ENCODE results near the gene PRKAA1. TPM values are rescaled to one million over a fixed set of nuclear protein-coding genes. Genes with fewer than 3 reads are reported as not detected.
A peak's percentile ranks its signal among the peaks of the same experiment; 100 is the strongest.

PRKAA1 gene
- total RNA-seq, 2 experiments from 2014 or later = 64.6 to 76.8 TPM

DNA sequence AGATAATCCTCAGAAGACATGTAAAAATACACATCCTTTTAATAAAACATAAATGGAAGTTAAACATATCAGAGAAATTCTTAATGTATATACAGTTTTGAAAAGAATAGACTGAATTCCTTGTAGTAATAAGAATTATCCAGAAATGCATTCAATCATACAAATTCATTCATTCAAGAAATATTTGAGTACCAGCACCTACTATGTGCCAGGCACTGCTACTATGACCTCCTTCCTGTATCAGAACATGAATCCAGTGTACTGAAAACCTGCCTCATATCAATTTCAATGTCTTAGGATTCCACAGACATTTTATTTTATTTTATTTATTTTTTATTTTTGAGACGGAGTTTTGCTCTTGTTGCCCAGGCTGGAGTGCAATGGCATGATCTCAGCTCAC, 13.3 kb downstream of the PRKAA1 start:
- no peak for ATAC-seq
- peaks cover 36% of the 10 kb centered on the region for H3K36me3 Mint-ChIP-seq
- peaks cover 19% of the 10 kb centered on the region for H3K4me1 Mint-ChIP-seq
- H3K9me3 Mint-ChIP-seq (ENCODE audit: low read depth) = peaks cover 6% of the 10 kb centered on the region
- no peak overlapping the region for H3K27ac Mint-ChIP-seq
- H3K4me3 Mint-ChIP-seq = no peak overlapping the region
- DNase-seq = no peak
- CTCF ChIA-PET = no interaction called here
- H3K27me3 Mint-ChIP-seq = no peaks in the 10 kb centered on the region

DNA sequence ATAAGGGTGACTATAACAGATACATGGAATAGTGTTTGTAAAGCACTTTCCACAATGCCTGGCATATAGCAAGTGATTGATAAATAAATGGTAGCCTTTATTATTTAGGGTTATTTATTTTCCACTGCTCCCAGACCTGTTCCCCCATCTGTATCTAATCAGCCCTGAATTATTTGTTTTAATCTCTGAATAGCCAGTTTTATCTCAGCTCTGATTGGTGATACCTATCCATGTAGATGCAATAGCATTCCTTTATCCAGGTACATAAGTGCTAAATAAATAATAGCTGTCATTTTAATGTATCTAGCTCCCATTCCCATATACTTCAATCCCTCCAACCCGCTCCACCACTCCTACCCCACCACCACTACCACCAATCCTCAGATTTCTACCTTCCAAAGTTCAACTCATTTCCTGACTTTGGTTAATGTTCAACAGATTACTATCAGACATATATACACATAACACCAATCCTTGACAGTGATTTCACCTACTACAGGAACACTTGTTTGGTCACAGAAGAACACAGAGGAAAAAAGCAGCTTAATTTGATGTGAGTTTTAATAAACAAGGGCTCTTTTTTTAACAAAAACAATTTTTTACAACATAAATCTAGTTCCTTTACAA, 14.0 kb downstream of the PRKAA1 start:
- Mint-ChIP-seq H3K27me3 (no peaks in the 10 kb centered on the region), H3K9me3 (ENCODE audit: low read depth) (peaks cover 6% of the 10 kb centered on the region), H3K4me3 (no peak overlapping the region), H3K27ac (no peak overlapping the region), H3K36me3 (peaks cover 32% of the 10 kb centered on the region), H3K4me1 (peaks cover 19% of the 10 kb centered on the region)
- ATAC-seq (no peak), DNase-seq (no peak)
- CTCF ChIA-PET = no interaction called here

DNA sequence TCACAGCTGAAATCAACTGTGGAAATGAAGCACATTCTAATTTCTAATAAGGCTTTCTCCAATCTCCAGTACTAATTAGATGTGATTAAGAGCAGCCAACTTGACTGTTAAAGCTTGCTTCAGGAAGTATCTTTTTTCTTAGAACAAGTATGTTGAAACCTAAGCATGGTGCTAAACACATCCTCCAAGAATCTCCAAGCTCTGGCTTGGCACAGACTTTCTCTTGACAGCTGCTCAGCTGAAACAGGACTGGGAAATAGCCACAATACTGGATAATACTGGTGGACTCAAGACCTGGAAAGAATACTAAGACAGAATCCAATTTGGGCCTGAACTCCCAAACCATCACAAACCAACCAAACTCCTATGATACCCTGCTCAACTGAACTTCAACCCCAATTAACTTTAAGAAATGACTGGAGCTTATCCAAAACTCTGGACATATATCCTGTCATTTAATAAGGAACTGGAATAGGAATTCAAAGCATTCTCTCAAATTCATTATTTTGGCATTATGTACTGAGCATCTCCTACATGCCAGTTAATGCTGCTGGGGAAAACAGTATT, 16.2 kb downstream of the PRKAA1 start:
- CTCF ChIA-PET = no interaction called here
- Mint-ChIP-seq H3K36me3 (peaks cover 19% of the 10 kb centered on the region), H3K4me3 (no peak overlapping the region), H3K27me3 (no peaks in the 10 kb centered on the region), H3K9me3 (ENCODE audit: low read depth) (no peaks in the 10 kb centered on the region), H3K4me1 (peaks cover 23% of the 10 kb centered on the region), H3K27ac (no peak overlapping the region)
- ATAC-seq = no peak
- no peak for DNase-seq

DNA sequence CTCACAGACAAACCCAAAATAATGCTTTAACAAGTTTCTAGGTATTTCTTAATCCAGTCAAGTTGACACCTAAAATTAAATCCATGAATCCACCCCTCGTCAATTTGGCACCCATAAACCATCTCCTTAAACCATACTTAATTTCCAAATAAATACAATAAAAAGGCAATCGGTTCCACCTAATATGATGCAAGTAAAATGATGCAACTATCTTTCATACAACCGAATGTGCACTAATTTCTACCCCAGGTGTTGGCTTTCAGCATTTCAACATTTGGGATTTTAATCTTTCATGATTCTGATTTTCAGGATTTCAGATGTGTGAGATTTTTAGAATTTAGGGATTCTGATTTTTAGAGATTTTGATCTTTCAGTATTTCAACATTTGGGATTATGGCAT, 17.3 kb downstream of the PRKAA1 start:
- no peak for ATAC-seq
- CTCF ChIA-PET = no interaction called here
- no peaks in the 10 kb centered on the region for H3K27me3 Mint-ChIP-seq
- H3K4me1 Mint-ChIP-seq = peaks cover 26% of the 10 kb centered on the region
- H3K4me3 Mint-ChIP-seq = no peak overlapping the region
- DNase-seq = no peak
- no peaks in the 10 kb centered on the region for H3K9me3 Mint-ChIP-seq (ENCODE audit: low read depth)
- no peak overlapping the region for H3K27ac Mint-ChIP-seq
- H3K36me3 Mint-ChIP-seq = peaks cover 20% of the 10 kb centered on the region

DNA sequence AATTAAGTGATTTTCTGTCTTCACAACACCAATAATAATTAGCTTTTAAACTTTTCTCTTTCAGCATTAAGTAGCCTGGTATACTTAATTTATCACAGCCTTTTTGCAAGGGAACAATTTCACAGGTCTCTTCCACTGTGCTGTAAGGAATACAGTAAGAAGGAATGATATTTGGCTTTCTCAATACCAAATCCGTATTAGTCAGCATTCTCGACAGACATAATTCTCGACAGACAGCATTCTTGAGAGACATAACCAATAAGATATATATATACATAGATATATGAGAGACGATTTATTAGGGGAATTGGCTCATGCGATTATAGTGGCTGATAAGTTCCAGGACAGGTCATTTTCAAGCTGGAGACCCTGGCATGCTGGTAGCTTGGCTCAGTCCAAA, 18.0 kb downstream of the PRKAA1 start:
- DNase-seq (no peak), ATAC-seq (no peak)
- CTCF ChIA-PET = interaction anchor here (0.7 kb wide), 1 partner anchor 10 kb away, joined by 3 read pairs; no protein-coding TSS in a partner anchor
- H3K4me3 Mint-ChIP-seq = no peak overlapping the region
- H3K27ac Mint-ChIP-seq = no peak overlapping the region
- H3K4me1 Mint-ChIP-seq = peaks cover 23% of the 10 kb centered on the region
- H3K9me3 Mint-ChIP-seq (ENCODE audit: low read depth) = no peaks in the 10 kb centered on the region
- H3K27me3 Mint-ChIP-seq = no peaks in the 10 kb centered on the region
- peaks cover 23% of the 10 kb centered on the region for H3K36me3 Mint-ChIP-seq

DNA sequence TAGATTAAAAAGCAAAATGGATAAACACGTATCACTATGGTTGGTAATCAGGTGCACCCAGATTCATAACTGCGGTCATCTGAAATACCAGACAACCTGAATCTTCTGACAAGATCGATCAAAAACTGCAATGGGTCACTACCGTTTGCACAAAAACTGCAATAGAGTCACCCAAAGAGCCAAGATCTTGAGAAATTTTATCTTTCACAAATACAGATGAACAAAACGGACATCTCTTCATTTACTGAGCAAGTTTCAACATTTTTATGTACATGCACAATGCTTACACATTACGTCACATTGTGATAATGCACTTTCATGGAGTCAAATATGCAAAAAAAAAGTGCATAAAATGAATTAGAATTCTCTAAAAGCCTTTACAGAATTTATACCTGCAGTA, 18.6 kb downstream of the PRKAA1 start:
- Mint-ChIP-seq H3K4me3 (no peak overlapping the region), H3K36me3 (peaks cover 26% of the 10 kb centered on the region), H3K27me3 (no peaks in the 10 kb centered on the region), H3K27ac (no peak overlapping the region), H3K4me1 (peaks cover 23% of the 10 kb centered on the region), H3K9me3 (ENCODE audit: low read depth) (no peaks in the 10 kb centered on the region)
- CTCF ChIA-PET = interaction anchor here (0.7 kb wide), 1 partner anchor 11 kb away, joined by 3 read pairs; no protein-coding TSS in a partner anchor
- DNase-seq (no peak), ATAC-seq (no peak)

DNA sequence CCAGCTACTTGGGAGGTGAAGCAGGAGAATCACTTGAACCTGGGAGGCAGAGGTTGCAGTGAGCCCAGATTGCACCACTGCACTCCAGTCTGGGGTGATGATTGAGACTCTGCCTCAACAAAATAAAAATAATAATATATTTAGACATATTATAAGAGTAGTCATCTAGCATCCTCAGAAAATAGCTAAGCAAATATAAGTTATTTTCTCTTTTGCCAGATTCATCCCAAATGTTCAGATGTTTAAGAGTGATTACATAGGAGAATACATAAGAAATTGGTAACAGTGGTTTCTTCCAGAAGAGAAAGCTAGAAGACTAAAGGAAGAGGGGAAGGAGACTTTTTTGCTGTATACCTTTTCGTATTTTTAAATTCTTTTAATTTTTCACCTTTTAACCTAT, 20.0 kb downstream of the PRKAA1 start:
- Mint-ChIP-seq H3K4me3 (no peak overlapping the region), H3K27me3 (no peaks in the 10 kb centered on the region), H3K4me1 (peaks cover 19% of the 10 kb centered on the region), H3K9me3 (ENCODE audit: low read depth) (no peaks in the 10 kb centered on the region), H3K36me3 (peaks cover 31% of the 10 kb centered on the region), H3K27ac (no peak overlapping the region)
- DNase-seq = no peak
- no peak for ATAC-seq
- CTCF ChIA-PET = interaction anchor here (1.5 kb wide), 1 partner anchor 15 kb away, joined by 5 read pairs; no protein-coding TSS in a partner anchor

DNA sequence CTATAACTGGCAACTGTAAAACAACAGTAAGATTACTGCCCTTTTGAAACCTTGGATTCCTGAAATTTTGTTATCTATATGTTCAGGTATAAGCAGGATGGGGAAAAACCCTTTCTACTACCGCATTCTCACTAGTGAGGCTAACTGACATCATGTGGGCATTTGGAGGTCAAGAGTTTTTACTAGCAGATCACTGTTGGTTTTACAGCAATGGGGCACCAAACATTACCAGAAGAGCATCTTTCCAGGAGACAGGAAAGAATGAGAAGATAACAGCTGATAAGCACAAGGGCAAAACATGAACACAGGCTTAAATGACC, 21.6 kb downstream of the PRKAA1 start:
- Mint-ChIP-seq H3K9me3 (ENCODE audit: low read depth) (no peaks in the 10 kb centered on the region), H3K4me1 (peaks cover 11% of the 10 kb centered on the region), H3K27ac (no peak overlapping the region), H3K4me3 (no peak overlapping the region), H3K36me3 (peaks cover 33% of the 10 kb centered on the region), H3K27me3 (no peaks in the 10 kb centered on the region)
- DNase-seq = no peak
- CTCF ChIA-PET = interaction anchor here (1.4 kb wide), 1 partner anchor 20 kb away, joined by 3 read pairs; no protein-coding TSS in a partner anchor
- no peak for ATAC-seq

DNA sequence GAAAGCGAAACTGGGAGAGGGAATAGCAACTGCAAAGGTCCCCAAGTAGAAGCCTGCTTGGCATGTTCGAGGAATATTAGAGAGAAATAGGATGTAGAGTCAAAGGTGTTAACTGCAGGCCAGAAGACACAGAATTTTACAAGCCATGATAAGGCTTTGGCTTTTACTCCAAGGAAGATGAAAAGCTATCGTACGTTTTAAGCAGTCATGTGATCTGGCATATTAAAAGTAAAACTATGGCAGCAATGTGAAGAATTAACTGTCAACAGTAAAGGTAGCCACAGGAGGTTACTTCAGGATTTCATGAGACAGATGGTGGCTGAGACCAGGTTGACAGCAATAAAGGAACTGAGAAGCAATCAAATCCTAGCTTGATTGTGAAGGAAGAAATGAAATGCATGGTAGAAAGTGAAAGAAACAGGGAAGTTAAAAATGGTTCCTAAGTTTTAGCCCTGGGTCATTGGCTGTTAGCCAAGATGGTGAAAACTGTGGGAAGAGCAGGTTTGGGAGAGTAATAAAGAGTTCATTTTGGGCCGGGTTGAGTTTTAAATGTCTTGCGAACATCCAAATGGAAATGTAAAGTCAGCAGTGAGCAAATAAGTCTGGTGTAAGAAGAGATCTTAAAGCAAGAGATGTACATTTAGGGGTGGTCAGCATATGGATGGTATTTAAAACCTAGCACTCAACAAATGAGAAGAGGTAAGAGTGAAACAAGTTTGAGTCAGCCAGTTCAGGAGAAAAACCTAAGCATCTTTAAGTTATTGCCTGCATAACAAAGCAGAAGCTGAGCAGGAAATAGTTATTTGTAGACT, 22.1 kb downstream of the PRKAA1 start:
- H3K27me3 Mint-ChIP-seq = no peaks in the 10 kb centered on the region
- peak overlapping the region; percentile 8 for H3K27ac Mint-ChIP-seq
- CTCF ChIA-PET = interaction anchor here (0.6 to 1.4 kb wide), 3 partner anchors 21 to 42 kb away, joined by 3 to 5 read pairs (median 3); partner anchors contain the start of gene PRKAA1
- no peaks in the 10 kb centered on the region for H3K9me3 Mint-ChIP-seq (ENCODE audit: low read depth)
- H3K36me3 Mint-ChIP-seq = peaks cover 33% of the 10 kb centered on the region
- DNase-seq (no peak), ATAC-seq (no peak)
- peaks cover 11% of the 10 kb centered on the region for H3K4me1 Mint-ChIP-seq
- H3K4me3 Mint-ChIP-seq = no peak overlapping the region

DNA sequence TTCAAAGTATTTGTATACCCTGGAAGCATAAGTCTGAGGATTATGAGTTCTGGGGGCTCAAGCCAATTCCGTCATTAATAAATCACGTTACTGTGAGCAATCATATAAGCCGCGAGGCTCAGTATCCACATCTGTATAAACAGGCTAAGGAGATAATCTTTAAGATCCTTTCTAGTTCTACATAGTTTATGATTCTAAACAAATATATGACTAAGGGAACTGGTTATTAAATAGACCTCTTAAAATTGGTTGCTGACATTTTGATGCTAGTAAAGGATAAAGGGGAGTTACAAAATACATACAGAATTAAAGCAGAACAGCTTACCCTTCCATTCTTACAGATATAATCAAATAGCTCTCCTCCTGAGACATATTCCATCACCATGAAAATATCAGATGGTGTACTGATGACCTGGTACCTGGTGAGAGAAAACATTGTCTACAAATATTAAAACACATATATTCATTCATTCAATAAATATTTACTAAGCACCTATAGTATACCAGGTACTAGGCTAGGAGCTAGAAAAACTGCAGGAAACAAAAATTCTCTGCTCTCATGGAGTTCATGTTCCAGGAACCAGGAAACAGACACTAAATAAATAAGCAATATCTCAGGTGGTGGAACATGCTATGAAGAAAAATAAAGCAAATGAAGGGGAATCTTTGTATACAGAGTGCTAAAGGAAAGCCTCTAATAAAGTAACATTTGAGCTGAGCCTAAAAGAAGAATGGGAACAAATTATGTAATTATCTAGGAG, 22.9 kb downstream of the PRKAA1 start:
- H3K27ac Mint-ChIP-seq = no peak overlapping the region
- peaks cover 35% of the 10 kb centered on the region for H3K36me3 Mint-ChIP-seq
- CTCF ChIA-PET = interaction anchor here (0.6 to 1.4 kb wide), 4 partner anchors 19 to 42 kb away, joined by 3 to 5 read pairs (median 4); partner anchors contain the start of genes PRKAA1 and TTC33
- no peaks in the 10 kb centered on the region for H3K9me3 Mint-ChIP-seq (ENCODE audit: low read depth)
- H3K27me3 Mint-ChIP-seq = no peaks in the 10 kb centered on the region
- H3K4me3 Mint-ChIP-seq = no peak overlapping the region
- H3K4me1 Mint-ChIP-seq = peaks cover 11% of the 10 kb centered on the region
- ATAC-seq (no peak), DNase-seq (no peak)

DNA sequence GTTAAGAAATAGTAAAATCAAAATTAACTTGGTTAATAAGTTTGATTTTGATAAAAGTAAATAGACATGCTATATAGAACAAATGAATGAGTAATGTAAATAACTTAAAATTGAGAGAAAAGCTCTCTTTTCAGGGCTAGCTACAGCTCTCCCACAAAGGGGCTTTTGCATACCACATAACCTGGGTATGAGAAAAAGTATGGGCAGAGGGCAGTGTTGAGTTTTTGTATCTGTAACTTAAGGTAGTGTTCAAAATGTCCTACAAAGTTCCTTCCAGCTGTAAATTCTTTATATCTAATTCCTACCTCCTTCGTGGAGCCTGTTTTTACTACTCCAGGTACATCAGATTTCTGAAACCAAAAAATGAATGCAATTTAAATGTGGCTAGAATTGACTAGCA, 23.6 kb downstream of the PRKAA1 start:
- Mint-ChIP-seq H3K4me1 (peaks cover 11% of the 10 kb centered on the region), H3K27ac (no peak overlapping the region), H3K9me3 (ENCODE audit: low read depth) (no peaks in the 10 kb centered on the region), H3K36me3 (peaks cover 33% of the 10 kb centered on the region), H3K4me3 (no peak overlapping the region), H3K27me3 (no peaks in the 10 kb centered on the region)
- ATAC-seq (no peak), DNase-seq (no peak)
- CTCF ChIA-PET = interaction anchor here (1.0 kb wide), 1 partner anchor 19 kb away, joined by 4 read pairs; the partner anchor contains the start of gene TTC33

DNA sequence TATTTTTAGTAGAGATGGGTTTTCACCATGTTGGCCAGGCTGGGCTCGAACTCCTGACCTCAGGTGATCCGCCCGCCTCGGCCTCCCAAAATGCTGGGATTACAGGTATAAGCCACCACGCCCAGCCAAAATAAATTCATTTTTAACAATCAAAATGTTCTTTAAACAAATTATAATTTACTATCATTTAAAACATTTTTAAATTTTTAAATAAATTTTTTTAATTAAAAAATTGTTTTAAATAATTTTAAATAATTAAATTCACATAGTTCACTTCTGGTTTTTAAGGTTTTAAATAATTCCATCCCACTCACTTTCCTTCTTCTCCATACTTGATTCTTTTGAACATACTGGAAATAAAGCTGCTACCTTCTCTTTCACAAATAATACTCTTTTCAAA, 27.4 kb downstream of the PRKAA1 start:
- no peak overlapping the region for H3K27ac Mint-ChIP-seq
- ATAC-seq (no peak), DNase-seq (no peak)
- no peak overlapping the region for H3K4me3 Mint-ChIP-seq
- H3K9me3 Mint-ChIP-seq (ENCODE audit: low read depth) = no peaks in the 10 kb centered on the region
- H3K4me1 Mint-ChIP-seq = no peaks in the 10 kb centered on the region
- no peaks in the 10 kb centered on the region for H3K27me3 Mint-ChIP-seq
- CTCF ChIA-PET = interaction anchor here (1.3 to 2.9 kb wide), 2 partner anchors 10 to 16 kb away, joined by 3 to 6 read pairs; partner anchors contain the start of gene TTC33
- peaks cover 39% of the 10 kb centered on the region for H3K36me3 Mint-ChIP-seq

DNA sequence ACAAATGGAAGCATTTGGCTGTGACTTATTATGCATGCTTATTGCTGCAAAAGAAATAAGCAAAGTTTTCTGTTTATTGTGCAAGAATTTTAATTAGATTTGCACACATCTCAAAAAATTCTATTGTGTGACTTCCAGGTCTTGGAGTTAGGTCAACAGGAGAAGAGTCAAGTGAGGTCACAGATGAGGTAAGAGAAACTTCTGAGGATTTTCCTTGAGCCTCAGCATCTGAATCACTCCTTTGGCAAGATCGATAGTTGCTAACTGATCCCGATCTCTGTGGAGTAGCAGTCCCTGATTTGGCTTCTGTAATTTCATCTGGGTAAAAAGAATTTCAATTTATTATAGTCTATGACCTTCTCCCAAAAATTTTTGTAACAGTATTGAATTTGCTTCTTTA, 35.5 kb downstream of the PRKAA1 start:
- H3K36me3 Mint-ChIP-seq = peaks cover 58% of the 10 kb centered on the region

More for the DNA sequence above, 35.5 kb downstream of the PRKAA1 start:
- Mint-ChIP-seq H3K9me3 (ENCODE audit: low read depth) (no peaks in the 10 kb centered on the region), H3K4me3 (no peak overlapping the region), H3K27me3 (no peaks in the 10 kb centered on the region), H3K27ac (no peak overlapping the region), H3K4me1 (no peaks in the 10 kb centered on the region)
- no peak for DNase-seq
- no peak for ATAC-seq
- CTCF ChIA-PET = interaction anchor here (1.3 kb wide), 1 partner anchor 16 kb away, joined by 5 read pairs; no protein-coding TSS in a partner anchor

Measured in activated CD8-positive, alpha-beta memory T cell treated with anti-CD3 and anti-CD28 coated beads, Interleukin-2, amount 10 ng/mL, durations not matched to agents 7 days and 5 days (primary cell).